HT1080 (cell line): ENCODE measurements around the gene CALML4. TPM values are rescaled to one million over a fixed set of nuclear protein-coding genes. Genes with fewer than 3 reads are reported as not detected.
"Not testable (repeated sequence)": the region's sequence is repeated elsewhere in the genome, so short reads cannot be mapped to it uniquely, and the experiment has no call there.

Source experiments
- DNase-seq: peaks from one replicate; pipeline ENCODE4 v3.0.0-alpha.2; 2015; ENCODE audit warnings: low read depth
- polyA plus RNA-seq, 2 experiments: library from polyadenylated mRNA; depleted of rRNA; stranded (reverse); fragments of >200 nt; gene quantifications; 2 replicates each; pipeline ENCODE4 v1.2.3, GENCODE V29; 2015
- total RNA-seq: library from RNA; depleted of rRNA; stranded (reverse); fragments of >200 nt; shearing (Covaris generic); gene quantifications from 2 replicates; pipeline ENCODE4 v1.2.3, GENCODE V29; 2014; rRNA removed

CALML4 gene, protein sequence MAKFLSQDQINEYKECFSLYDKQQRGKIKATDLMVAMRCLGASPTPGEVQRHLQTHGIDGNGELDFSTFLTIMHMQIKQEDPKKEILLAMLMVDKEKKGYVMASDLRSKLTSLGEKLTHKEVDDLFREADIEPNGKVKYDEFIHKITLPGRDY
- 1.6 and 4.9 TPM in 2 replicates for total RNA-seq
- polyA plus RNA-seq (2015; cell fraction: cytosol; rRNA removed) = 2.9 and 3.8 TPM in 2 replicates
- polyA plus RNA-seq (2015; cell fraction: nucleus; rRNA removed) = 11.1 and 11.9 TPM in 2 replicates

DNA sequence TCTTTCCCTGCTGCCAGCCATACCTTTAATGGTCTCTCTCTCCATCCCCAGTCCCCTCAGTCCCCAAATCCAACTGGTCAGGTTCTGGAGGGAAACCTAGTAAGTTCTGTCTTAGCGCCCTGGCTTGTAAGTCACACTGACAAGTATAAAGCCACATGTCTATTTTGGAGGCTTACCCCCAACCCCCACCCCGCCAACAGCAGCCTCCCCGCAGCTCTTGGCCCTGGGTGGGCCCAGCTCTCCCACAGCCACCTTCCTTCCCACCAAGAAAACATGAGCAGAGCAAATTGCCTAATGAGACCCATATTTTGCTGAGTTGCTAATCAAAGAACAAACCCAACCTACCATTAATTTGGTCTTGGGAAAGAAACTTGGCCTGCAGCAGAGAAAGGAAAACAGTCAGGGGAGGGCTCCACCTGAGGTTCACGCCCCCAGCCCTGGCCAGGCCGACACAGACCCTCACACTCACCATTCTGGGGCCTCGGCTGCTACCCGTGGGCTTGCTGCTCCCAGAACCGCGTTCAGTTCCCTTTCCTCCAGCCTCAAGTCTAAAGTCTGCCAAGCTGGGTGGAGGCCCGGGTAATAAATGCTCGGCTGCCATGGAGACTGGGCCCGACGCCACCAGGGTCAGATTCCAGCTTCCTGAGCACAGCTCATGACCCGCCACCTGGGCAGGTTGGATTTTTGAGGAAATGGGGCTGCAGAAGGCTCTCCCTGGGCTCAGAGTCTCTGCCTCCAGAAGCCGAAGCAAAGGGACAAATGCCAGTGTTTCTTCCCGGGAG is at the start of gene CALML4:
CALML4 (minus strand) TSS at position 557 of the 782 bp plus-strand sequence; CDS start at position 472, 85 bp downstream.
- DNase-seq = no peak

DNA sequence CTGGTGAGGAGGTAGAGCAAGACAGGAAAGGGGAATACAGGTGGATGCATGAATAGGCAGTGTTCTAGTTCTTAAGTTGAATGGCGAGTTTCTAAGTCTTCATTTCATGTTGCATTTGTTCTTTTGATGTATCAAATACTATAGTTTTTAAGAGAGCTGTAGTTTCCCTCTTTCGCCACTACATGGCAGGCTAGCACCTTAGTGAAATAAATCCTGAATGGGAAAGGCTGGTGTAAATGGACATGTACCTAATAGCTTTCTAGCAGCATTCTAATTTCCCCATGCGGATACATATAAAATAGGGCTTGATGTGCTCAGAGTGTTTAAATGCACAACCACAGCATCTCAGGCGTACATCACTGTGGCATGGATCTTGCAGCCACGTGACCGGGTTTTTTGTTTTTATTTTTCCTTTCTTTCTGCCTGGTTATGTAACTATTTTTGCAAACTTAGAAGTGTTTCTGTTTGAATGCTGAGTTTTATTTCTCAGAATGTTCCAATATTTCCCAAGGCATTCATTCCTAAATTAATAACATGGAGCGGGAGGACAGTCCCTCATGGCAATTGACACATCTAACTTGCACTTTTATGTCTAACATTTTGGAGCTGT is 47.9 kb upstream of the CALML4 start:
- DNase-seq = peak; percentile 68

DNA sequence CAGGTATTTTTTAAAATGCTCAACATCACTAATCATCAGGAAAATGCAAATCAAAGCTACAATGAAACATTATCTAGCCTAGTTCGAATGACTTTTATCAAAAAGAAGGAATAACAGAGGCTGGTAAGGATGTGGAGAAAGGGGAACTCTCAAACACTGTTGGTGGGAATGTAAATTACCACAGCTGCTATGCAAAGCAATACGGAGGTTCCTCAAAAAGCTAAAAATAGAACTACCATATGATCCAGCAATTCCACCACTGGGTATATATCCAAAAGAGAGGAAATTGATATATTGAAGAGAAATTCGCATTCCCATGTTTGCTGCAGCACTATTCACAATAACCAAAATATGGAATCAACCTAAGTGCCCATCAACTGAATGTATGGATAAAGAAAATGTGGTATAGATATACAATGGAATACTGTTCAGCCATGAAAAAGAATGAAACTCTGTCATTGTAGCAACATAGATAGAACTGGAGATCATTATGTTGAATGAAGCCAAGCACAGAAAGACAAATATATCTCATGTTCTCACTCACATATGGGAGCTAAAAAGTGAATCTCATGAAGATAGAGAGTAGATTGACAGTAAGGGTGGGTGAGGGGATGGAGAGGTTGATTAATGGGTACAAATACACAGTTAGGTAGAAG is 44.1 kb upstream of the CALML4 start:
- DNase-seq = no peak

DNA sequence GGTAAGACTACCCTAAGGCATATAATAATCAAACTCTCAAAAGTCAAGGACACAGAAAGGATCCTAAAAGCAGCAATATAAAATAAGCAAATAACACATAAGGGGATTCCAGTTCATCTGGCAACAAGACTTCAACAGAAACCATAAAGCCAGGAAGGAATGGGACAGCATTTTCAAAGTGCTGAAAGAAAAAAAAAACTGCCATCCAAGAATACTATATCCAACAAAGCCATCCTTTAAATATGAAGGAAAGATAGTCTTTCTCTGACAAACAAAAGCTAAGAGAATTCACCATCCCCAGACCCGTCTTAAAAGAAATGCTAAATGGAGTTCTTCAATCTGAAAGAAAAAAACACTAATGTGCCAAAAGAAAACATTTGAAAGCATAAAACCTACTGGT is 39.1 kb upstream of the CALML4 start:
- no peak for DNase-seq

DNA sequence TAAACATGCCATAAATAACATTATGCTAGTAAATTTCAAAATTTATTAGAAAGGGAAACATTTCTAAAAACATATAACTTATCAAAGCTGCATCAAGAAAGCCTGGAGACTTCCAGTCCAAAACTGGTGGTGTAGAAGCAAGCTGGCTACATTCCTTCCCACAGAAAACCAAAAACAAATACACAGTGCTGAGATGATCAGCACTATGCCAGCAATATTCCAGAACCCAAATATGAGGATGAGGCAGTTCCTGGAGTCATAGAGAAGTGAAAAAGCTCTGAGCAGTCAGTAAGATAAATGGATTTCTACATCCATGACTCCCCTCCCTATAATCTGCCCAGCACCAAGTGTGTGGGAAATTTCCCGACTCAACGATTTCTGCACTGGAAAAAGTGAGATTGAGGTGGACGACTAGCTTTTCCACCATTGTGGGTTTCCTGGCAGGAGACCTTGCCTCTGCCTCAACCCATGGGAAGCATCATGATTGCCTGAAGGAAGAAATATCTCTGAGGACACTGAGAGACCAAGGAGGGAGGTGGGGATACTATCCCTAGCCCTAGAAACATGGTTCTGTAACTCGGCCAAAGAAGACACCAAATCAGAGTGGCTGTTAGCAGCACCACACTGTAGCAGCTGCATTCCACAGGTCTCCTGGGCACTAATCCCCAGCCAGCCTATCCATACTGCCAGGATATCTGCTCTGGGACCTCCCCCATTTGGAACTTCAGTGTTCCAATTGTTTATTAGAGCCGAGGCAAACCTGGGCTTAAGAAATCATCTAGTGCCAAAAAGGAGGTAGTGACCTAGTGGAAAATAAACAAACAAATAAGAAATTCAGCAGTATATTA is 36.2 kb upstream of the CALML4 start:
- DNase-seq = no peak

DNA sequence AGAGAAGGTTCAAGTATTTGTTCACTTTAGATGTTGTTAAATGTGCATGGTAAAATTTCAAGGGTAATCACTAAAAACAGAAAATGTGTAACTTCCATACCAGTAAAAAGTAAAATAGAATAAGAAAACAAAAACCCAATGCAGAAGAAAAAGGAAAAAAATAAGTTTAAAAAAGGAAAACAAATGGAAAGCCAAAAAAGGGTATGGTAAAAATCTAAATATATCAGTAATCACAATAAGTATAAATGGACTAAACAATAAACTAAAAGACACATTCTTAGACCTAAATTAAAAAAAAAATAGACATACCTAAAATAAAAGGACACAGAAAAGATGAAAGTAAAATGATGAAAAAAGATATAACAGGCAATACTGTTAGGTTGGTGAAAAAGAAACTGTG is 33.9 kb upstream of the CALML4 start:
- no peak for DNase-seq

DNA sequence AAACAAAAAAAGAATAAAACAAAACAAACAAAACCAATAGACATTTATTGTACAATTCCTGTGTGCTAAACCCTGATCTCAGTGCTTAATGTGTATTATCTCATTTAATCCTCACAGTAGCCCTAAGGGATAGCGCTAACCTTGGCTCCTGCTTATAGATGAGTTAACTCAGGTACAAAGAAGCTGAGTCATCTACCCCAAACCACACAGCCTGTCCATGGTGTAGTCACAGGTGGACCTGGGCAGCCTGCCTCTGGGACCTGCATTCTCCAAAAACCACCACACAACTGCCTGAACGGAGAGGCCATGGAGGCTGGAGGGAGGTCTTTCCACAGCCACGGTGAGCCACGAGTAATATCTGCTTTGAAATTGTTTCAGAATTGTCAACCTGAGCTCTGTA is 29.9 kb upstream of the CALML4 start:
- no peak for DNase-seq

DNA sequence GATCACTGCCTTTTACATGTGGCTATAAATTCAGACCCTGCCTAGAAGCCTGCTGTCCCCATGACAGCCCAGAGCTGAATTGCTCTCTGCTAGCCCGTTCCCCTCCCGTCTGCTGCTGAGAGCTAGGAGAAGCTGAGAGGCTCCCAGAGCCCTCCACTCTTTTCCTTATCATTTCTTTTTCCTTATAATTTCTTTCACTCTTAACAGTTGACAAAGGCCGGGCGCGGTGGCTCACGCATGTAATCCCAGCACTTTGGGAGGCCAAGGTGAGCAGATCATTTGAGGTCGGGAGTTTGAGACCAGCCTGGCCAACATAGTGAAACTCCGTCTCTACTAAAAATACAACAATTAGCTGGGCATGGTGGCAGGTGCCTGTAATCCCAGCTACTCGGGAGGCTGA is 29.4 kb upstream of the CALML4 start:
- not testable (repeated sequence) for DNase-seq

DNA sequence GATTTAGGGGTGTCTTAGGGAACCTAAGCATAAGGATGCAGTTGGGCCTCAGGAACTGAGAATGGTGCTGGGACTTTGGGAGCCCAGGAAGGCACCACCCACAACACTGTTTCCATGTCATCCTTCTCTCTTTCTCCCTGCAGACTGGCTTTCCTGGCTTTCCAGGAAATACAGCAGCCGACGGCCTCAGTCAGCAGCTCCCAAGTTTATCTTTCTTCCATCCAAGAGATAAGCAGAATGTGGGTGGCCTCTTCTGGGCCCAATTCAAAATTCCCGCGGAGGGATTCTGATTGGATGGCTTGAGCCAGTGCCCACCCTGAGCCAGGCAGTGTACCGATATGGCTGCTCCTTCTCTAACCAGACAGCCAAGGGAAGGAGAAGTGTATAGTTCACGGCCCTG is 28.9 kb upstream of the CALML4 start:
- DNase-seq = no peak

DNA sequence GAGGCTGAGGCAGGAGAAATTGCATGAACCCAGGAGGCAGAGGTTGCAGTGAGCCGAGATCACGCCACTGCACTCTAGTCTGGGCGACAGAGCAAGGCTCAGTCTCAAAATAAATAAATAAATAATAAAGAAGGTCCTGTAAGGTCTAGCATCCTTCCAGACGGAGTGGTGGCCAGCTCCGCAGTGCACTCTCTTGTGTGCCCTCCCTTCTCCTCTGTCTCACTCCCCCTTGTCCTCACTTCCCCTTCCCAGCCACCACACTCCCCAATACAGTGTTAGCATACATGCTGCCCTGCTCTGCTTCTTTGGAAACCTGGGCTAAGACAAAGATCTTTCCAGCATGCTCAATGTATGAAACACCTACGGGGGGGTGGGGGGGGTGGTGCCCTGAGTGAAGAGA is 27.8 kb upstream of the CALML4 start:
- no peak for DNase-seq

DNA sequence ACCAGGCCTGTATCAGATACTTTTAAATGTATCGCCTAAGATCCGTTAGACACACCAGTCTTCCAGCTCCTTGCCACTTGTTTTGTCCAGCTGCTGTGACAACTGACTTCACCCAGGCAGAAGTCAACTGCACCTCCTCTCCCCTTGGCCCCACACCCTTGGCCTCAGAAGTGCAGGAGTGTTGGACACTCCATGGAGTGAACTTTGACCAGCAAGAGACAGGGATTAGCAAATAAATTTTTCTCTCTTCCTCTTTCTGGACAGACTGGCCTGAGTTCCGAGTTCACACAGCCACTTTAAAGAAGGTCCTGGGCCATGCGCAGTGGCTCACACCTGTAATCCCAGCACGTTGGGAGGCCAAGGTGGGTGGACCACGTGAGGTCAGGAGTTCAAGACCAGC is 27.3 kb upstream of the CALML4 start:
- no peak for DNase-seq

DNA sequence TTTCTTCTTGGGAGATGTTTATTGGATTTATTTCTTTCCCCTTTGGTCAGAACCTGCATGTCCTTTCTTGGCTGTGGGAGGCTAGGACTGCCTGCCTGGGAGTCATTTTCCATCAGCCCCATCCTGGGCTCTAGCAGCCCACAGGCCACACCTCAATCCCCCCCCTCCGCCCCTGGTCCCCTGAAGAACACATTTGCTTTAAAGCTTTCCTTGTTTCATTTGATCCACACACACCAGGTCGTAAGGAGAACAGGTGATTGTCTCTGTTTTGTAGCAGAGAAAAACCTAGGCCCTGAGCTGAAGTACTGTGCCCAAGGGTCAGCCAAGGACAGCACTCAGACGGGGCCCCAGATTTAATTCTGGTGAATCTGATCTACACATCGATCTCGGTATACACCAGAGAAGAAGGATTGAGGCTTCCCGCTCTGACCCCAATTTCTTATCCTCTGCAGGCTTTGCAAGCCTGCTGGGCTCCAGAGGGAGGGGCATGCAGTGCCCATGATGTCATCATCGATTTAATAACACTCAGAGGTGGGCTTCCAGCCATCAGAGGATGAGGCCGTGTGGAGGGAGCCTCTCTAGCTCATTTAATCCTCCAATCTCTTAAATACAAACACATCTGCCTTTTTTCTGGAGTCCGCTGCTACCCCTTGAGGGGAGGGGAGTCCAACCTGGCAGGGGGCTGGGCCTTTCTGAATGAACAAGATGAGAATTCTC is 26.1 kb upstream of the CALML4 start:
- no peak for DNase-seq

DNA sequence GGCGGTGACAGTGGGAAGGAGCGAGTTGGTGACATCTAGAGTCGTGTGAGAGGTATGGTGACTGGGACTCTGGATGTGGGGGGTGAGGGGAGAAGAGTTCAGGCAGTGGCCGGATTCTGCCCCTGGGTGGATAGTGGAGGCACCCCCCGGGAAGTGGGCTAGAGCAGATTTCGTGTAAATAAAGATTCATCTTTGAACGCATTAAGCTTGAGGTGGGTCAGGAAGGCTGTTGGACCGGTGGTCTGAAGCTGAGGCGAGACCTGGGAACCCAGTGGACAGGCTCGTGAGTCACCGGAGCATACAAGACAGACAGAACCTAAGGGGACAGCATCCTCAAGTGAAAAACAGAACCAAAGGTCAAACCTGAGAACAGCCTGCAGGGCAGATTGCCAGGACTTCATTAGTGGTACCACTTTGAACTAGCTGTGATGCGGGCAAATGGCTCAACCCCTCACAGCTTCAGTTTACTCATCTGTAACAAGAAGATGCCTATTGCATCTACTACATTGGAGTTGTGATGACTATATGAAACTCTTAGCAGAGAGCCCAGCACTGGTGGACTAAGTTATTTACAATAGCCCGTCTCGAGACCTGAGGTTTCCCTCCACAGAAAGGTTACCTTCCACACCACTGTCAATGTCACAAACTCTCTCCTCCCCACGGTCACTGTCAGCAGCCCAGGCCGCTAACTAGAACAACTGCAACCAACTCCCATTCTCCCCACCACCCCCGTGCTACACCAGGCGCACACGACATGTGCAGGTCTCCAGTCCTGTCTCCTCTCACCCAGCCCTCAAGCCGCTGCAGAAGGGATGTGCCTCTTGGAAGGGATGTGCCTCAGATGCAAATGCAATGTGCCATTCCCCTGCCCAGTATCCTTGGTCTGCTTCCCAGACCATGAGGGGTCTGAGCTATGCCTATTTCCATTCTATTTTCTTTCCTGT is 25.3 kb upstream of the CALML4 start:
- no peak for DNase-seq

DNA sequence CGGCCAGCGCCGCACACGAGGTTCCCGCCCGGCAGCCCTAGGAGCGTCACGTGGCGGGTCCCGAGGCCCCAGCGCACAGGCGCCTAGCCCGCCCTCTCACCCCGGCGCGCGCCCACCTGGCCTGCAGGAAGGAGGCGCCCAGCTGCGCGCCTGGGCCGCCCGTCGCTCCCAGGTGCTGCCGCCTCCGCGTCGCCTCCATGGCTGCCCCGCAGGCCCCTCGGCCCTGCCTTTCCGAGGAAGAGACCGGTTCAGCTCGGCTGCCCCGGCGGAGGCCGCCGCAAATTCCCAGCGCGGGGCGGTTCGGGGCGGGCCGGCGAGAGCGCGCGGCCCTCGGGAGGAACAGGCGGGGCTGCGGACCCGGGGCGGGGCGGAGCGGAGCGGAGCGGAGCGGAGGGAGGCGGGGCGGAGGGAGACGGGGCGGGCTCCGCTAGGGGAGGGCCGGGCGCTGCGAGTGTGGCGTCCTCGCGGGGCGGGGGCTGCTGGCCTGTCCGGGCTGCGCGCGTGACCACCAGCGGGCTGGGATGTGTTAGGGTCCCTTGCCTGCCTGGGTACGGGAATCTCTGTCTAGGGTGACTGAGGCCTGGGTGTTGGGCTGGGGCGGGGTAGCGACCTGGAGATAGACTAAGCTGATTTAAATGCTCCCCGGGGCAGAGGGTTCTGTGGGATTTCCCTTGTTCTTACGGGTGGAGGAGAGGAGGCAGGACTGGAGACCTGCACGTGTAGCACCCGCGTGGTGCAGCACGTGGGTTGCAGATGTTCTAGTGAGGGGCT is 24.4 kb upstream of the CALML4 start, which contains the start of gene CLN6:
CLN6 (minus strand) TSS at position 343 of the 771 bp plus-strand sequence; CDS start at position 199, 144 bp downstream.
- DNase-seq = peak; percentile 69

DNA sequence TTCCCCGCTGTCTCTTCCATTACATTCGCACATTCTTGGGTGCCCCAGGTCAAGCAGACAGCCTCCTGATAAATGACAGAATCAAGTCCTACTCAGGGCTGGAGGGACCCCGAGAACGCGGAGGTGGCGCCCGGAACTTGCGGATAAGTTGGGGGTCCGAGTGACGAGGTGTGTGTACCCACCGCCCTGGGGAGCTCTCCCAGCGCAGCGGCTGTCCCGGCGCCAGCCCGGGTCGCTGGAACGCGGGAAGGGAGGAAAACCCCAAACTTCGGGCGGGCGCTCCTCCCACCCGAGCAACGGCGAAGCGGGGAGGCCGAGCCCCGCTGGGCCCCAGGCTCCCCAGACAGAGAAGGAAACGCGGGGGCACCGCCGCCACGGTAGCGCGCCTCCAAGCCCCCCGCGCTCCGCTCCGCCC is 23.8 kb upstream of the CALML4 start:
- DNase-seq = no peak

DNA sequence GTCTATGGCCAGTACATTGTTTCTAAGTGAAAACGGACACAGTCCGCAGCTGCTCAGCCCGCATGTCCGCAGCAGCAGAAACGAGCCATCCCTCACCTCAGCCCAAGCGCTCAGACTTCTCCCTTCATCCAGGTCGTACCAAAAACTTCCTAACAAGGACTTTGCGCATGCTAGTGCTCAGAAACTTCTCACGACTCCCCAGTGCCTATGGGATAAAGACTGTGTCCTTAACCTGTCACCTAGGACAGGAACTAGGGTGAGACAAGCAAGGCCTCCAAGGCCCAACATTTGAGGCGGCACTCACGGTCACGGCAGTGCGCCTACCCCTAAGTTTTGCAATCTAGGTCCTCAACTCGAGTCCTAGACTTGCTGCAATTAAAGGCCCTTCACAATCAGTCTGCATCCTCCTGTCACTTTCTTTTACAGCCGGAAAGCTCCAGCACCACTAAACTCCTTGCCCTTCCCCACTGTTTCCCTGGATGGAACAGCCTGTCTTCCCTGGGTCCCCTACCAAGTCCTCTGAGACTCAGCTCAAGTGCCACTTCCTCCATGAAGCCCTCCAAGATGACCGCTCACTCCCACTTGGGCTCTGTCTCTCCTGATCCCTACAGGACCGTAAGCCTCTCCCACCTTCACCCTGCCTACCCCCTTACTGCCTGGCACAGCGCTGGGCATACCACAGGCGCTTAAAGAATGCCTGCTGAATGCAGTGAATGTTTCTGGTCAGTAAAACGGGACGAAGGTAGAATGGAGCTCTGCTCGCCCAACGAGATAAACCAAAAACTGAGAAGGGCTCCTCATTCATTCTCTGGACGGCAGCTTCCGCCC is 23.2 kb upstream of the CALML4 start:
- peak; percentile 27 for DNase-seq

DNA sequence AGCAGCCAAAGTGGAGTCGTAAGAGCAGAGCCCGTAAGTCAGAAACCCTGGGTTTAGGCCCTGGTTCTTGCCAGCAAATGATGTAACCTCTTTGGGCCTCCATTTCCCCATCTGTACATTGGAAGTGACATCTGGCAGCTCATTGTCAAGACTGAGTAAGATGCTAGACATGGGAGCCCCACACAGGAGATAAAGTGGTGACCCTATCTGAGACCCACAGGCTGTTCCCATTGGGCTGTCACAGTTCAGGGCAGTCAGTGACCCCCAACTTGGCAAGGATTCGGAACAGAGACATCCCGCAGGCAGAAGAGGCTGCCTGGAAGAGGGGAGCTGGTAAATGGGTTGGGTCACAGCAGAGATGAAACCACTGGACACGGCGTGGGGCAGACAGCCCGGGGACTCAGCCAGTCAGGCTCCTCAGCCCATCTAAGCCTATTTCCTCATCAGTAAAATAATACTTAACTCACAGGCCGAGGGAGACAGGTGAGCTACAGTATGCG is 22.6 kb upstream of the CALML4 start:
- no peak for DNase-seq
